ENCODE data around the gene ARHGAP19.

GRCh38 chr10:97173036-97173435, 119.4 kb downstream of the ARHGAP19 start:
- no peak for TF ChIP-seq CTCF (IDR thresholded peaks at IDR 0.05; ENCODE audit: poor library complexity, severe bottlenecking)
- no peak for TF ChIP-seq EP300 (conservative IDR thresholded peaks at IDR 0.05; ENCODE audit: poor library complexity, severe bottlenecking)
- no peak for TF ChIP-seq REST (IDR thresholded peaks at IDR 0.05; ENCODE audit: borderline replicate concordance)

All from neural cell (in vitro differentiated cells).